ENCODE data around the gene COPS3. TPM values are rescaled to one million over a fixed set of nuclear protein-coding genes. Genes with fewer than 3 reads are reported as not detected.

Gene COPS3
- total RNA-seq, 4 donors from 2014 or later = 50.8 to 68.0 (median 59.6) TPM

DNA sequence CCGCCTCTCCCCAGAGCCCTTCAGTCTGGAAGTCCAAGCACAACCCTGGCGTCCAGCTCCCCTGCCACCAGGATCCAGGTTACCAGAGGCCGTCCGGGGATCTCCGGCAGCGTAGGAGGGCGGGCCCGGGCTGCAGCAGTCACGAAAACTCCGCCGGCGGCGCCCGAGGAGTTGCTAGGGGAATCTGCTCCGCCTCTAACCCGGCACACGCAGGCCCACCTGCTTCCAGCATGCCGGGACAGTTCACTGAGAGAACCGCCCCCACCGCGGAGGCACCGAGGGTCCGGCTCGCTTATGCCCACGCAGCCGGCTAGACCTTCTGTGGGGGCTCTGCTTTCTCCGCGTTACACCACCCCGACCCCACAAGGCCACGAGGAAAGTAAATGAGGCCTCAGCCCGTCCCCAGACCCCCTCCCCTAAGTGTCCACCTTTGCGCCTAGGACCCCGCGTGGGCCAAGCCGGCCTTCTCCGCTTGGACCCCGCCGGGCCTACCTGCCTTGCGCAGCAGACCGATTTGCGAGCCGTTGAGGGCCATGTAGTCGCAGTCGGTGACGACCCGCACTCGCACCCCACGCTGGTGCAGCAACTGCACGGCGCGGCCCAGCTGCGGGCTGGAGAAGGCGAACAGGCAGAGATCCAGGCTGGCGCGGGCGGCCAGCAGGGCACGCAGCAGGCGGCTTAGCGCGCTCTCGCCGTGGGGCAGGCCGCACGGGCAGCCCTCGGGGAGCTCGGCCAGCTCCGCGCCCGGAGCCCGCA is 75.5 kb downstream of the COPS3 start:
- 0 to 26% methylated on average over 12 to 28 of the region's 70 CpGs for WGBS, 2 donors
- TF ChIP-seq POLR2A (IDR thresholded peaks at IDR 0.05) = no peak
- TF ChIP-seq, protein P1, sequence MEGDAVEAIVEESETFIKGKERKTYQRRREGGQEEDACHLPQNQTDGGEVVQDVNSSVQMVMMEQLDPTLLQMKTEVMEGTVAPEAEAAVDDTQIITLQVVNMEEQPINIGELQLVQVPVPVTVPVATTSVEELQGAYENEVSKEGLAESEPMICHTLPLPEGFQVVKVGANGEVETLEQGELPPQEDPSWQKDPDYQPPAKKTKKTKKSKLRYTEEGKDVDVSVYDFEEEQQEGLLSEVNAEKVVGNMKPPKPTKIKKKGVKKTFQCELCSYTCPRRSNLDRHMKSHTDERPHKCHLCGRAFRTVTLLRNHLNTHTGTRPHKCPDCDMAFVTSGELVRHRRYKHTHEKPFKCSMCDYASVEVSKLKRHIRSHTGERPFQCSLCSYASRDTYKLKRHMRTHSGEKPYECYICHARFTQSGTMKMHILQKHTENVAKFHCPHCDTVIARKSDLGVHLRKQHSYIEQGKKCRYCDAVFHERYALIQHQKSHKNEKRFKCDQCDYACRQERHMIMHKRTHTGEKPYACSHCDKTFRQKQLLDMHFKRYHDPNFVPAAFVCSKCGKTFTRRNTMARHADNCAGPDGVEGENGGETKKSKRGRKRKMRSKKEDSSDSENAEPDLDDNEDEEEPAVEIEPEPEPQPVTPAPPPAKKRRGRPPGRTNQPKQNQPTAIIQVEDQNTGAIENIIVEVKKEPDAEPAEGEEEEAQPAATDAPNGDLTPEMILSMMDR (IDR thresholded peaks at IDR 0.05) = no peak
- H3K4me3 ChIP-seq (ENCODE audit: low read depth, poor library complexity, severe bottlenecking) = peak overlapping the region; percentile 38
- intact Hi-C loops (cut with DNase I; ENCODE audit: low total_unique reads) = no loop called here
- peak; percentile 43 to 93 for DNase-seq (ENCODE audit: low spot score in 2 of 2)

DNA sequence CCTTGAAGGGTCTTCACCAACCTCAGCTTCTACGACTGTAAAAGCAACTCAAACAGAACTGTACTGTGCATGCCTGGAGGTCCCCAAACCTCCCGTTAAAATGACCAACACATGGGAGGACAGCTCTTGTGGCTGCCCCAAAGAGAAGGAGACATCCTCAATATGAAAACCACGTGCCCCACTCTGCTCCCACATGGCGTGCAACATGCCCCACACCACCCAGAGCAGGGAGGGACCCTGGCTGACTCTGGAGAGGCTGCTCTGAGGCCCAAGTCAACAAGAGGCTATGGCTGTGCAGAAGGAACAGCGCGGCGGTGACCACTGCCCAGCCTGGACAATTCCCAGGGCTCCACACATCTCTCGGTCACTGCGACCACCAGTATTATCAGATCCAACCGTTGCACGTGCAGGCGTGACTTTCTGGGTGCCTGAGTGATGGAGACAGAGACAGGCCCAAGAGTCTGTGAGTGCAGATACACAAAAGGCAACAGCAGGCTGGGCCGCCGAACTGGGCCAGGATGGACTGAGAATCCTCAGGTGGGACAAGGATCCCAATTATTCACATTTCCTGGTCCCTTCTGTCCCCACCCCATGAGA is 76.3 kb downstream of the COPS3 start:
- WGBS, 2 donors = 38 to 60% methylated on average over 10 to 14 of the region's 14 CpGs
- TF ChIP-seq, protein P1 (IDR thresholded peaks at IDR 0.05) = no peak
- no peak for TF ChIP-seq POLR2A (IDR thresholded peaks at IDR 0.05)
- intact Hi-C loops (cut with DNase I; ENCODE audit: low total_unique reads) = no loop called here

GRCh38 chr17:17204041-17204591 is 76.9 kb downstream of the COPS3 start:
- peak; percentile 56 to 90 for DNase-seq (ENCODE audit: low spot score in 2 of 2)
- no peak overlapping the region for H3K4me3 ChIP-seq (ENCODE audit: low read depth, poor library complexity, severe bottlenecking)
- 36 to 42% methylated on average over 15 of the region's 15 CpGs for WGBS, 2 donors
- TF ChIP-seq POLR2A (IDR thresholded peaks at IDR 0.05) = no peak
- TF ChIP-seq, protein P1 (IDR thresholded peaks at IDR 0.05) = no peak
- intact Hi-C loops (cut with DNase I; ENCODE audit: low total_unique reads) = no loop called here

More for the DNA sequence above, 76.3 kb downstream of the COPS3 start:
- H3K4me3 ChIP-seq (ENCODE audit: low read depth, poor library complexity, severe bottlenecking) = no peak overlapping the region
- no peak for DNase-seq (ENCODE audit: low spot score in 2 of 2)

- DNase-seq (ENCODE audit: low spot score in 2 of 2) = no peak
- WGBS, 2 donors = 87 to 94% methylated on average over 14 to 15 of the region's 15 CpGs
- H3K4me3 ChIP-seq (ENCODE audit: low read depth, poor library complexity, severe bottlenecking) = no peak overlapping the region
- intact Hi-C loops (cut with DNase I; ENCODE audit: low total_unique reads) = no loop called here
- TF ChIP-seq, protein P1 (IDR thresholded peaks at IDR 0.05) = no peak
- no peak for TF ChIP-seq POLR2A (IDR thresholded peaks at IDR 0.05)
Measured at GRCh38 chr17:17203173-17203730, 77.8 kb downstream of the COPS3 start.

GRCh38 chr17:17201907-17202306 is 79.1 kb downstream of the COPS3 start:
- TF ChIP-seq, protein P1 (IDR thresholded peaks at IDR 0.05) = no peak
- no peak for TF ChIP-seq POLR2A (IDR thresholded peaks at IDR 0.05)
- intact Hi-C loops (cut with DNase I; ENCODE audit: low total_unique reads) = no loop called here
- no peak overlapping the region for H3K4me3 ChIP-seq (ENCODE audit: low read depth, poor library complexity, severe bottlenecking)
- 91 to 96% methylated on average over 8 of the region's 8 CpGs for WGBS, 2 donors
- DNase-seq (ENCODE audit: low spot score in 2 of 2) = no peak
